ENCODE measurements around the gene TAS1R2. TPM values are rescaled to one million over a fixed set of nuclear protein-coding genes. Genes with fewer than 3 reads are reported as not detected.

Gene TAS1R2
- total RNA-seq (2012; rRNA removed) = not detected in 2 replicates
- not detected in 2 replicates for polyA plus RNA-seq (2012; rRNA removed)
- not detected in 2 replicates for polyA plus RNA-seq (2012; cell fraction: cytosol; rRNA removed)
- not detected in 2 replicates for polyA plus RNA-seq (2012; cell fraction: nucleus; rRNA removed; ENCODE audit: low replicate concordance)
- not detected for Bru-seq, nascent RNA
- BruChase-seq, experiment 1, labeled RNA remaining after a 6-hour chase = not detected
- percentile 12 among the genes with signal in this experiment for BruChase-seq, experiment 2, labeled RNA remaining after a 2-hour chase
- long read RNA-seq = 0 reads

DNA sequence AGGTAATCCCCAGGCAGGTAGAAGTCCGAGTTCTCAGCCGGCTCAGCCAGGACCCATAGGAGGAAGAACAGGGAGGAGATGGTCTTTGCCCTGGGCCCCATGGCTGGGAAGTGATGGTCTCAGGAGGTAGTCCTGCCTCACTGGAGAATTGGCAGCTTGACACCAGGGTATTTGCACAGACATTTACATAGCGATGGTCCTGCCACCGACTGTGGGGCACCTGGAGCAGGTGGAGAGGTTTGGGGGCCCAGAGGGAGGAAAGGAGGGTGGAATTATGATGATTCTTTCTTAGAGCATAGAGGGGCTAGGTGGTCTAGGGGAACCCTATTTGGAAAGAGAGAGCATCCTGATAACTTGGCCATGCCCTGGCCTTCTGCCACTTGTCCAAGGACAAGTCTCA is at the start of gene TAS1R2:
TAS1R2 (minus strand) TSS at position 101 of the 400 bp plus-strand sequence; CDS start at position 101, 0 bp downstream.
- Histone ChIP-seq H2BK15ac (ENCODE audit: low read depth, low read length) (no peak within 1 kb of the TSS), H3K18ac (ENCODE audit: low read depth, low read length) (no peak within 1 kb of the TSS), H3K27ac (ENCODE audit: insufficient read depth, low read length) (no peak within 1 kb of the TSS), H4K91ac (ENCODE audit: insufficient read depth, low read depth, low read length) (no peak within 1 kb of the TSS), H2BK120ac (ENCODE audit: low read depth, low read length) (no peak within 1 kb of the TSS), H3K23ac (ENCODE audit: low read depth, low read length) (no peak within 1 kb of the TSS), H3K4ac (ENCODE audit: low read depth, low read length) (no peak within 1 kb of the TSS), H3K56ac (ENCODE audit: extremely low read depth, insufficient read depth, low read length) (no peak within 1 kb of the TSS), H3K9me3 (ENCODE audit: control insufficient read depth, insufficient read depth, low read length) (peaks cover 2% of the 10 kb centered on the region; the same call in 1 of the 2 replicates), H3K9ac (ENCODE audit: low read depth, low read length) (no peak within 1 kb of the TSS), H2AFZ (replicated peaks; ENCODE audit: low read length, poor library complexity) (no peak within 1 kb of the TSS), H4K20me1 (ENCODE audit: insufficient read depth, low read length) (no peaks in the 10 kb centered on the region), H2AK5ac (ENCODE audit: low read depth, low read length) (no peak within 1 kb of the TSS), H3K36me3 (ENCODE audit: control insufficient read depth, insufficient read depth, low read length) (no peaks in the 10 kb centered on the region), H3K4me1 (ENCODE audit: control insufficient read depth, insufficient read depth, low read length) (no peaks in the 10 kb centered on the region), H3K27me3 (ENCODE audit: control insufficient read depth, insufficient read depth, low read length) (peaks cover 11% of the 10 kb centered on the region), H2BK20ac (ENCODE audit: low read depth, low read length) (no peak within 1 kb of the TSS), H3K4me3 (ENCODE audit: insufficient read depth, low read depth, low read length) (no peak within 1 kb of the TSS), H2BK5ac (ENCODE audit: low read depth, low read length, poor library complexity, severe bottlenecking) (no peak within 1 kb of the TSS), H3K9me1 (ENCODE audit: insufficient read depth, low read length) (no peaks in the 10 kb centered on the region), H3K79me1 (ENCODE audit: low read depth in 1 of 2, low read length in 2 of 2) (no peaks in the 10 kb centered on the region), H4K5ac (ENCODE audit: low read depth, low read length) (no peak within 1 kb of the TSS), H3K4me2 (ENCODE audit: low read depth, low read length) (no peak within 1 kb of the TSS), H3K14ac (replicated peaks; ENCODE audit: low read depth, low read length) (no peak within 1 kb of the TSS), H4K8ac (ENCODE audit: low read depth in 2 of 2, low read length in 2 of 2) (no peak within 1 kb of the TSS), H2AK9ac (replicated peaks; ENCODE audit: low read depth, low read length, poor library complexity) (no peak within 1 kb of the TSS)
- intact Hi-C loops (cut with micrococcal nuclease) (no loop called here), dilution Hi-C loops (cut with HindIII; ENCODE audit: low sequenced_read_pairs, unreplicated experiment) (no loop called here), in situ Hi-C loops (cut with MboI; ENCODE audit: low sequenced_read_pairs) (no loop called here)
- WGBS, 2 experiments (ENCODE audit: extremely low coverage in 2 of 2, insufficient read length in 1 of 2) = 0% methylated on average over 1 of the region's 4 CpGs; no CpG with 5 or more reads in 1 of the 2 experiments
- CTCF ChIA-PET = no interaction called here
- TF ChIP-seq CHD1 (IDR thresholded peaks at IDR 0.05; ENCODE audit: low read depth, low read length) (no peak), MAFK (IDR thresholded peaks at IDR 0.05; ENCODE audit: low read depth, low read length) (no peak)
- DNase-seq = no peak
- no peak for ATAC-seq (ENCODE audit: low read depth)
- POLR2A ChIA-PET (ENCODE audit: unreplicated experiment) = no interaction called here
- no TSS peak for BruUV-seq (replicated peaks)
